Daoy (cell line): ENCODE measurements around the gene TENM4. TPM values are rescaled to one million over a fixed set of nuclear protein-coding genes. Genes with fewer than 3 reads are reported as not detected.
"Not testable (repeated sequence)": the region's sequence is repeated elsewhere in the genome, so short reads cannot be mapped to it uniquely, and the experiment has no call there.

Experiments
- DNase-seq: peaks from one replicate; pipeline ENCODE4 v3.0.0-alpha.2; 2015; ENCODE audit warnings: low read depth
- total RNA-seq: library from RNA; depleted of rRNA; stranded (reverse); fragments of >200 nt; shearing (Covaris generic); gene quantifications from 2 replicates; pipeline ENCODE4 v1.2.3, GENCODE V29; 2014

Gene TENM4
- total RNA-seq, 1 experiment from 2014 or later: 13.6 TPM

DNA sequence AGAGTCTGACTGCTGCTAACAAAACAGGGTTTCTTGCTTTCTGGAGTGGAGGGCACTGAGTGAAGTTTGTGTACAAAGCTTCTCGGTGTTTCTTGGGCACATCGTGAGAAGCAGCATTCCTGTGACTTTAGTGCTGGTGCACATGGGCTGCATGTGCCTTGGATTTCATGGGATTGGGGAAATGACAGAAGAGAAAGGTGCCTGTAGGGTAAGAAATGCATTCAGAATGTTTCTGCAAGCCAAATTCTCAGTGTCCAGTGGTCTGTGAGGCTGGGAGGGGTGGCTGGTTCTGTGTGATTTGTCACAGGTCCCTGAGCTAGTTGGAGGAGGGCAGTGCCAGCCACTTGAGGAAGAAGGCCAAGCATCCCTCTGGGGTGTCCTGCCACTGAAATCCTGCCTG lies 462.0 kb downstream of the TENM4 start:
- DNase-seq: no peak

DNA sequence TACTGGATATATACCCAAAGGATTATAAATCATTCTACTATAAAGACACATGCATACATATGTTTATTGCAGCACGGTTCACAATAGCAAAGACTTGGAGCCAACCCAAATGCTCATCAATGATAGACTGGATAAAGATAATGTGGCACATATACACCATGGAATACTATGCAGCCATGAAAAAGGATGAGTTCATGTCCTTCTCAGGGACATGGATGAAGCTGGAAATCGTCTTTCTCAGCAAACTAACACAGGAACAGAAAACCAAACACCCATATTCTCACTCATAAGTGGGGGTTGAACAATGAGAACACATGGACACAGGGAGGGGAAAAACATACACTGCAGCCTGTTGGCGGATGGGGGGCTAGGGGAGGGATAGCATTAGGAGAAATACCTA lies 463.0 kb downstream of the TENM4 start:
- DNase-seq: not testable (repeated sequence)

DNA sequence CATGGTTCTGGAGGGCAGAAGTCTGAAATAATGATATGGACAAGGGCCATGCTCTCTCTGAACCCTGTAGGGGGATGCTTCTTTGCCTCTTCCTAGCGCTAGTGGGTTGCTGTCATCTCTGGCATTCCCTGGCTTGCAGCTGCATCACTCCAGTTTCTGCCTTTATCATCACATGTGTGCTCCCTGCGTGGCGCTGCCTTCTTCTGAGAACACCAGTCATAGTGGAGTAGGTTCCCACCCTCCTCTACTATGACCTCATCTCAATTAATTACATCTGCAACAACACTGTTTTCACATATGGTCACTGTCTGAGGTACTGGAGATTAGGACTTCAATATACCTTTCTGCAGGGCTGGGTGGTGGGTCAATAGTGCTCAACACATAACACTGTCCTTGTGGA lies 463.8 kb downstream of the TENM4 start:
- DNase-seq: no peak

DNA sequence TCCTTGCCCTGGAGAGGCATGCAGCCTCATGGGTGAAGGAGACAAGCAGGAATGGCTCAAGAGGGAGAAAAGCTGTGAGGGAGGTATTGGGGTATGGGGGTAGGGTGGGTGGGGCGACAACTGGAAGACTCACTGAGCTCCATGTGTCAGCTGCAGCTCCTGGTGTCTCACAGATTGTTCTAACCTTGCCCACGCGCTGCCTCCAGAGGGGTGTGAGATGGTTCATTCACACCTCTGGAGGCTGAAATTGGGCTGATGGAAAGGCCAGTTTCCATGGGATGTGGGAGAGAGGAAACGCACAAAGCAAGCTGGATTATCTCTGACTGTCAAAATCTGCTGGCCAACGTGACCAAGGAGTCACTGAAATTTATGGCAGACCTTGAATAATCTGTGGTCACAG lies 465.7 kb downstream of the TENM4 start:
- no peak for DNase-seq

- no peak for DNase-seq
These were observed 467.0 kb downstream of the TENM4 start for GRCh38 chr11:78973876-78974275.

- DNase-seq: no peak
These were observed 468.2 kb downstream of the TENM4 start for GRCh38 chr11:78972590-78972989.

- DNase-seq: no peak
These were observed 468.7 kb downstream of the TENM4 start for GRCh38 chr11:78972177-78972576.

DNA sequence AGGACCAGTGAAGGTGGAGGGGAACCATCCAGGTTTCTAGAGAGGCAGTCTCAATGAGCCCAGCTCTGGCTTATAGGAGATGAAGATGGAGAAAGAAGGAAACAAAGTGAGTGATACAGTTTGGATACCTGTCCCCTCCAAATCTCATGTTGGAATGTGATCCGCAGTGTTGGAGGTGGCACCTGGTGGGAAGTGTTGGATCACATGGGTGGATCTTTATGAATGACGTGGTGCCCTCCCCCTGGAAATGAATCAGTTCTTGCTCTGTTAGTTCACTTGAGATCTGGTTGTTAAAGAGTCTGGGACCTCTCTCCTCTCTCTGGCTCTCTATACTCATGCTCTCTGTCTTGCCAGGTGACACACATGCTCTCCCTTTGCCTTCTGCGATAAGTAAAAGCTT lies 473.0 kb downstream of the TENM4 start:
- no peak for DNase-seq

DNA sequence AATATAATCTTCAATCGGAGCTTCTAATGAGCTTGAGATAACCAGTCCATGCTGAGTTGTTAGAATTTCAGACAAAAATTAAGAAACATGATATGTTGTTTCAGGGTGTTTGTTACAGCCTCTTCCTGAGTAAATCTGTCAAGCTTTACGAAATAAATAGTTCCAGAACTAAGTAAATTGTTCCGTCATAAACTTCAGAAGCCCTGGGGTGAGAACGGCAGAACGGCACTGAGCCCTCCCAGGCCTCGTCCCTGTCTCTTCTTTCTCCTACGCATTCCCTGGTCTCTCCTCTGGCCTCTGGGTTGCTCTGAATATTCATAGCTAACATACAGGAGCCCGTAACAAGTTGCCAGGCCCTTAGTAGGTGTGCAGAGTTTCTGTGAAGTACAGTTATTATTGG lies 475.4 kb downstream of the TENM4 start:
- DNase-seq: no peak

GRCh38 chr11:78961937-78962701 lies 478.7 kb downstream of the TENM4 start:
- DNase-seq: no peak

DNA sequence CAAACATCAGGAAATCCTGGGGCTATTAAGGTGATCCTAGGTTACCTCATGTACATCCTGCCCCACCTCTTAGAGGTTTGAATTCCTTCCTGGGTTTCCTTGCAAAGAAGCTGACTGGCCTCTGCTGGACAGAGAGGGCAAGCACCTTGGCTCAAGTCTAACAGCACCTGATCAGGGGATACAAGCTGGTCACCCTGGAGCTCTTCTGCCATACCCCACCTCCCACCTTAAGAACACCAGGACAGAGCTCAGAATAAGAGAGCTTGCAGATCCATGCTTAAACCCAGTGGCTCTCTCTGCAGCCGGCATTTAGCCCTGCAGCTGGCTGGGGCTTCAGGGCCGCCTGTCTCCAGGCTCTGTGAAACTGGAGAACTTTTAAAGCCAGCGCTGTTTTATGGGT lies 479.6 kb downstream of the TENM4 start:
- DNase-seq: peak; percentile 39

DNA sequence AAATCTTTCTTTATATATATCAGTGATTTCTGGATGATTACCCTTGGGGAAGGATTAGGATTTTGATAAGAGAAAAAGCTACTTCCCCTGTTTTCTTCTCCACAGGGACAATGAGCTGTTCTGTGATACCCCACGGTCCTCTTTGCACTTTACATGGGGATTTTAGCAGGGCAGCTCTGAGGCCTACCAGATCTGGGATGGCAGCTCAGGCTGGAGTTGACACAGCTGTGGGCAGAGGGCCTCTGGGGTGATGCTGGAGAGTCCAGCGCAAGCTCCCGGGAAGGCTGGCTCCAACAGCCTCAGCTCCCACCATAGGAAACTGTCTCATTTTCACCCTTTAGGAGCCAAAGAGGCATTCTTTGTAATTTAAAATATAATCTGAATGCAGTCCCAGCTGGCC lies 482.4 kb downstream of the TENM4 start:
- no peak for DNase-seq

DNA sequence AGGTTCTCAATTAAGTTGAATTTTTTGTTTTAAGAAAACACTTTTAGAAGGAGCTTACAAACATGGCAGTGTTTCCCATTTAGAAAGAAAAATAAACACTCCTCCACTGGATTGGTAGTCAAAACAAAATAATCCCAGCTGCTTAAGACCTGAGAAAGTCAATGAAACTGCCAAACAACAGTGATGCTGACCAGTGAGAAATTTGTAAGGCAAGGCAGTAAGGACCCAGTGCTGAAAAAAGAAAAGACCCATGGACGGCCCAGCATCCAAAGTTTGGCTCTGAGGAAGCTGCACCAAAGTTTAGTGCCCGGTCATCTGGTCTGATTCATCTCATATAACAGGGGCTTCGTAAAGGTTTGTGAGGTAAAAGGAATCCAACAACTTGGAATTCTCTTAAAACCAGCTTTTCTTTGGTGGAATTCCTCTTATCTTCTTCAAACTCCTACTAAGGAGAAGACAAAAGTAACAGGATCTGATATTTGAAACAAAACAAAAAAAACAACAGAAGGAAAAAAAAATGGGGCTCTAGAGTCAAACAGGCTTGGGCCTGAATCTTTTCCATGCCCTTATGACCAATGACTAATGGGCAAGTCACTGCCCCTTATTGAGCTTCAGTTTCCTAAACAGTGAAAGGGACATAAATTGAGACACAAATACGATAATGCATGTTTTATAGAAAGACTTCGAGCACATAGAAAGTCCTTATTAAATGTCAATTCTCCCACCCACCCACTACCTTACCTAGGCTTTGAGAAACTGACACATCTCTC lies 483.2 kb downstream of the TENM4 start:
- peak; percentile 51 for DNase-seq

DNA sequence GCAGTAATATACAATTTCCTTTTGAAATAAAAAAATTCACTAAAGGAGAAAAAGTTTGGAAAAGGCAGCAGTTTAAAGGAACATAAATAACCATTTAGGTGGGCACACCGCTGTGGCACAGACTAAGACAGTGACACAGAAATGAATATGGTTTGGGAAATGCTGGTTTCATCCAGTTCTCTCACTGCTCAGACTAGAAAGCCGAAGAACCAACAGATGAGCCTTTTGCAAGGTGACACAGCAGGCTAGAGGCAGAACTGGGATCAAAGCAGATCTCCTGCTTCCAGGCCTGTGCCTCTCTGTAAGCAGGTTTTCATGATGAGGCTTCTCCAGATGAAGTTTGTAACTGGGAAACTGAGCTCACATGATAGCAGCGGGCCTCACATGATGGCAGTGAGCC lies 486.1 kb downstream of the TENM4 start:
- no peak for DNase-seq

DNA sequence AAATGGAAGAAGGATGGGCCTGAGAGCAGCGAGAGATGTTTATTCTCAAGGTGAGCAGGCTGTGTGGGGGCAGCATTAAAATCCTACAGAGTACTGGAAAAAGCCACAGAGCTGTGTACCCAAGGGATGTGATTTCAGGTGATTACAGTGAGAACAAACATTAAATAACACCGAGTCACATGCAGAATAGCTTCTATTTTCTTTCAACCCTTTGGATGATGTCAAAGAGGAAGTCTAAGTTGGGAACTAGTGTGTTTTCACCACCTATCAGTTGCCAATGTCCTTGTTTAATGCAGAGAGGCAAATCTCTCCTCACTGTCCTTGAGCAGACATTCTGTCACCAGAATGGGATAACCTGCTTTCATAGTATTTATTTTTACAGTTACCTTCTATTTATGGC lies 486.6 kb downstream of the TENM4 start:
- no peak for DNase-seq

- DNase-seq: no peak
These were observed 487.9 kb downstream of the TENM4 start for GRCh38 chr11:78952890-78953289.

GRCh38 chr11:78952175-78952574 lies 488.7 kb downstream of the TENM4 start:
- DNase-seq: no peak

- no peak for DNase-seq
These were observed 490.7 kb downstream of the TENM4 start for GRCh38 chr11:78949976-78950690.

GRCh38 chr11:78946945-78947902 lies 493.6 kb downstream of the TENM4 start:
- no peak for DNase-seq

DNA sequence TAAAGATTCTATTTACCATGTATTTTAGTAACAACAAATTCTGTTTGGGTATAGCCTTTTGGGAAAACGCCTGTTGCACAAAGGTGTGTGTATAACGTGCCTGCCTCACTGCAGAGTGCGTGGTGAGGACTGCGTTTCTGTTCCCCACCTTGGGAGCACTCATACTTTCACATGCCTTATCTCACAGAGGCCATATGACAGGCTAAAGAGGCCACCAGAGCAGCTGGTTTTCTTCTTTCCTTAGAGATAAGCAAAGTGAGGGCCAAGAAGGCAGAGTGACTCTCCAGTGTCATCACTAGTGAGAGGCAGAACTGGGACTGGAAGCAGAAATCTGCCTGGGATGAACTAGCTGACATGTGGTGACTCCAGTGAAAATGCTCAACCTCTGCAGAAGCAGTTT lies 497.0 kb downstream of the TENM4 start:
- no peak for DNase-seq

- DNase-seq: no peak
These were observed 497.7 kb downstream of the TENM4 start for GRCh38 chr11:78943154-78943553.
